ENCODE data around the gene TIMP3.

The TIMP3 gene

GRCh38 chr22:32815943-32816342 is 14.4 kb downstream of the TIMP3 start:
- no peak overlapping the region for H3K4me3 ChIP-seq (ENCODE audit: low read depth, low read length)
- DNase-seq (ENCODE audit: low read depth), result no peak
- no peak for TF ChIP-seq CTCF (IDR thresholded peaks at IDR 0.05; ENCODE audit: control insufficient read depth, extremely low read depth, insufficient read depth)

GRCh38 chr22:32817137-32817730 is 15.7 kb downstream of the TIMP3 start:
- H3K4me3 ChIP-seq (ENCODE audit: low read depth, low read length), result no peak overlapping the region
- DNase-seq (ENCODE audit: low read depth), result no peak
- no peak for TF ChIP-seq CTCF (IDR thresholded peaks at IDR 0.05; ENCODE audit: control insufficient read depth, extremely low read depth, insufficient read depth)

GRCh38 chr22:32818446-32819115 is 17.1 kb downstream of the TIMP3 start:
- no peak for DNase-seq (ENCODE audit: low read depth)
- no peak for TF ChIP-seq CTCF (IDR thresholded peaks at IDR 0.05; ENCODE audit: control insufficient read depth, extremely low read depth, insufficient read depth)
- H3K4me3 ChIP-seq (ENCODE audit: low read depth, low read length), result no peak overlapping the region

GRCh38 chr22:32819120-32819519 is 17.6 kb downstream of the TIMP3 start:
- DNase-seq (ENCODE audit: low read depth), result no peak
- no peak overlapping the region for H3K4me3 ChIP-seq (ENCODE audit: low read depth, low read length)
- TF ChIP-seq CTCF (IDR thresholded peaks at IDR 0.05; ENCODE audit: control insufficient read depth, extremely low read depth, insufficient read depth), result no peak

GRCh38 chr22:32820131-32821119 is 18.9 kb downstream of the TIMP3 start:
- no peak for TF ChIP-seq CTCF (IDR thresholded peaks at IDR 0.05; ENCODE audit: control insufficient read depth, extremely low read depth, insufficient read depth)
- no peak overlapping the region for H3K4me3 ChIP-seq (ENCODE audit: low read depth, low read length)
- no peak for DNase-seq (ENCODE audit: low read depth)

- DNase-seq (ENCODE audit: low read depth), result no peak
- no peak overlapping the region for H3K4me3 ChIP-seq (ENCODE audit: low read depth, low read length)
- no peak for TF ChIP-seq CTCF (IDR thresholded peaks at IDR 0.05; ENCODE audit: control insufficient read depth, extremely low read depth, insufficient read depth)
Observed at GRCh38 chr22:32822179-32822877, 20.8 kb downstream of the TIMP3 start.

Data from LNCaP clone FGC (cell line).